H1 (cell line): ENCODE measurements around the gene CORO7. TPM values are rescaled to one million over a fixed set of nuclear protein-coding genes. Genes with fewer than 3 reads are reported as not detected.

Experiments used
- CTCF ChIA-PET: fragments of 300-600 bp; sonication (Branson Sonifier 250); formaldehyde crosslinking; loops from one replicate; lab custom pipeline; 2021; ENCODE audit not compliant: partially characterized antibody; lab: Charles Lee
- POLR2A ChIA-PET: fragments of 300-600 bp; sonication (Branson Sonifier 250); formaldehyde crosslinking; loops from one replicate; lab custom pipeline; 2021; ENCODE audit warnings: inconsistent platforms; ENCODE audit not compliant: partially characterized antibody; lab: Charles Lee
- DNase-seq, 2 experiments: peaks; one replicate each; pipeline versions ENCODE4 v3.0.0 to v3.0.0-alpha.2; 2010 to 2022; ENCODE audit warnings: low spot score in 2 of 2, low read depth in 1 of 2, mixed read lengths in 1 of 2
- FAIRE-seq: peaks from 2 replicates; lab custom pipeline; 2011; peaks lifted over from hg19 to GRCh38; lab: Jason Lieb, UNC
- H2AFZ ChIP-seq: 2 replicates; pipeline ENCODE4 v1.8.1; 2012; ENCODE audit warnings: low read length, inconsistent platforms
- H2AK5ac ChIP-seq: 2 replicates; pipeline ENCODE4 v1.6.1; 2013; ENCODE audit warnings: low read depth, low read length
- H2BK120ac ChIP-seq: replicated peaks from 2 replicates; pipeline ENCODE3; 2013; ENCODE audit warnings: low read depth, low read length, inconsistent platforms
- H2BK12ac ChIP-seq: 2 replicates; pipeline ENCODE4 v1.6.1; 2013; ENCODE audit warnings: low read depth, low read length
- H2BK15ac ChIP-seq: 2 replicates; pipeline ENCODE4 v1.6.1; 2013; ENCODE audit warnings: low read length
- H2BK20ac ChIP-seq: 2 replicates; pipeline ENCODE4 v1.6.1; 2013; ENCODE audit warnings: low read length
- H2BK5ac ChIP-seq: 2 replicates; pipeline ENCODE4 v1.6.1; 2013; ENCODE audit warnings: low read depth, low read length
- H3K14ac ChIP-seq: 2 replicates; pipeline ENCODE4 v1.6.1; 2013; ENCODE audit warnings: inconsistent platforms; ENCODE audit not compliant: insufficient read length
- H3K18ac ChIP-seq: 2 replicates; pipeline ENCODE4 v1.6.1; 2013; ENCODE audit warnings: low read length; ENCODE audit errors: extremely low read depth
- H3K23ac ChIP-seq: 2 replicates; pipeline ENCODE4 v1.6.1; 2013; ENCODE audit warnings: inconsistent platforms; ENCODE audit not compliant: insufficient read length
- H3K23me2 ChIP-seq: 2 replicates; pipeline ENCODE4 v1.6.1; 2013; ENCODE audit warnings: low read depth, low read length
- H3K27ac ChIP-seq: 2 replicates; pipeline ENCODE4 v1.6.1; 2011; ENCODE audit warnings: low read depth, low read length, inconsistent platforms
- H3K27me3 ChIP-seq, 4 experiments: replicated peaks in 1 of 4; 1 replicate in 1 of 4; 2 replicates in 3 of 4; pipeline versions ENCODE4 v1.6.1 to v1.8.1; 2011 to 2013; ENCODE audit warnings: low read length in 3 of 4, mild to moderate bottlenecking in 3 of 4, inconsistent platforms in 2 of 4, mixed read lengths in 2 of 4, moderate library complexity in 1 of 4; ENCODE audit not compliant: control insufficient read depth in 3 of 4, insufficient read depth in 3 of 4; ENCODE audit errors: extremely low read depth in 1 of 4
- H3K36me3 ChIP-seq, 4 experiments: 2 replicates each; pipeline versions ENCODE4 v1.6.1 to v1.8.1; 2011 to 2013; ENCODE audit warnings: mild to moderate bottlenecking in 4 of 4, low read length in 3 of 4, moderate library complexity in 2 of 4, control low read depth in 1 of 4, inconsistent platforms in 1 of 4; ENCODE audit not compliant: insufficient read depth in 4 of 4, control insufficient read depth in 2 of 4
- H3K4ac ChIP-seq: replicated peaks from 2 replicates; pipeline ENCODE3; 2013; ENCODE audit warnings: low read length, low read depth, mixed read lengths, inconsistent platforms; ENCODE audit not compliant: insufficient read length
- H3K4me1 ChIP-seq, 4 experiments: replicated peaks in 1 of 4; 1 replicate in 1 of 4; 2 replicates in 3 of 4; pipeline versions ENCODE4 v1.6.1 to v1.8.1; 2011 to 2013; ENCODE audit warnings: low read length in 3 of 4, inconsistent platforms in 2 of 4, mixed read lengths in 1 of 4; ENCODE audit not compliant: insufficient read depth in 4 of 4, control insufficient read depth in 3 of 4
- H3K4me2 ChIP-seq, 2 experiments: 2 replicates each; pipeline versions ENCODE4 v1.6.1 to v1.8.1; 2011 to 2013; ENCODE audit warnings: low read depth in 2 of 2, low read length in 2 of 2, control low read depth in 1 of 2, inconsistent platforms in 1 of 2, mild to moderate bottlenecking in 1 of 2; ENCODE audit not compliant: insufficient read depth in 1 of 2
- H3K4me3 ChIP-seq, 4 experiments: fragments of 200-600, 300-600 bp in 1 of 4; sonication (generic), shearing (Covaris generic), sonication (Bioruptor Twin) in 1 of 4; 2 replicates each; pipeline versions ENCODE4 v1.5.1 to v1.8.1; 2011 to 2016; ENCODE audit warnings: low read length in 4 of 4, low read depth in 3 of 4, control low read depth in 2 of 4, inconsistent platforms in 2 of 4, mild to moderate bottlenecking in 2 of 4, mixed read lengths in 1 of 4, moderate library complexity in 1 of 4; ENCODE audit not compliant: insufficient read depth in 2 of 4; ENCODE audit errors: extremely low read depth in 1 of 4
- H3K56ac ChIP-seq: replicated peaks from 2 replicates; pipeline ENCODE3; 2013; ENCODE audit warnings: low read depth, mild to moderate bottlenecking, mixed read lengths, low read length, inconsistent platforms; ENCODE audit not compliant: insufficient read length
- H3K79me1 ChIP-seq: 2 replicates; pipeline ENCODE4 v1.6.1; 2013; ENCODE audit warnings: low read depth, low read length, control low read depth
- H3K79me2 ChIP-seq, 2 experiments: 2 replicates each; pipeline versions ENCODE4 v1.6.1 to v1.8.1; 2012 to 2013; ENCODE audit warnings: low read length in 2 of 2, mild to moderate bottlenecking in 2 of 2, inconsistent platforms in 1 of 2; ENCODE audit not compliant: insufficient read depth in 2 of 2, control insufficient read depth in 1 of 2
- H3K9ac ChIP-seq, 4 experiments: replicated peaks in 1 of 4; 1 replicate in 1 of 4; 2 replicates in 3 of 4; pipeline versions ENCODE4 v1.6.1 to v1.8.1; 2011 to 2013; ENCODE audit warnings: low read depth in 3 of 4, low read length in 3 of 4, control low read depth in 2 of 4, mild to moderate bottlenecking in 2 of 4, moderate library complexity in 2 of 4, inconsistent platforms in 1 of 4; ENCODE audit errors: extremely low read depth in 1 of 4
- H3K9me3 ChIP-seq, 2 experiments: 2 replicates each; pipeline versions ENCODE4 v1.6.1 to v1.8.1; 2012 to 2013; ENCODE audit warnings: mild to moderate bottlenecking in 2 of 2, moderate library complexity in 2 of 2, control low read depth in 1 of 2, inconsistent platforms in 1 of 2, low read depth in 1 of 2, low read length in 1 of 2, mixed read lengths in 1 of 2; ENCODE audit not compliant: insufficient read depth in 2 of 2
- H4K20me1 ChIP-seq, 2 experiments: replicated peaks in 1 of 2; 2 replicates each; pipeline versions ENCODE3 to v1.8.1; 2011 to 2013; ENCODE audit warnings: inconsistent platforms in 2 of 2, low read length in 2 of 2, mild to moderate bottlenecking in 1 of 2; ENCODE audit not compliant: insufficient read depth in 2 of 2, control insufficient read depth in 1 of 2
- H4K5ac ChIP-seq: 2 replicates; pipeline ENCODE4 v1.6.1; 2013; ENCODE audit warnings: low read length, low read depth, mixed read lengths, inconsistent platforms; ENCODE audit not compliant: insufficient read length
- H4K8ac ChIP-seq: 2 replicates; pipeline ENCODE4 v1.8.0; 2013; ENCODE audit warnings: mild to moderate bottlenecking, moderate library complexity, low read length, inconsistent platforms; ENCODE audit not compliant: insufficient read depth; ENCODE audit errors: extremely low read depth
- H4K91ac ChIP-seq: replicated peaks from 2 replicates; pipeline ENCODE3; 2013; ENCODE audit warnings: low read length, mixed read lengths, inconsistent platforms; ENCODE audit not compliant: insufficient read length
- CHD1 ChIP-seq: IDR thresholded peaks from 2 replicates; pipeline ENCODE4 v1.6.1; 2012; ENCODE audit warnings: low read depth, low read length, improper control_type of control experiment
- WGBS, 2 experiments: shearing (Covaris generic) in 1 of 2; methylation state at CpG; one replicate each; pipeline versions ENCODE4 v1.1.6 to v1.1.7; 2013 to 2015; ENCODE audit warnings: low lambda C conversion rate in 2 of 2, mixed read lengths in 2 of 2, inconsistent platforms in 1 of 2, low coverage in 1 of 2, missing lambda C conversion rate in 1 of 2; ENCODE audit not compliant: insufficient replicate concordance in 2 of 2, insufficient coverage in 1 of 2, insufficient read length in 1 of 2; ENCODE audit errors: extremely low coverage in 1 of 2, missing lambda C conversion rate in 1 of 2; 5-methylcytosine and 5-hydroxymethylcytosine counted together
- polyA plus RNA-seq, 7 experiments: library from polyadenylated mRNA; depleted of rRNA in 3 of 7; stranded (reverse) in 5 of 7; unstranded in 2 of 7; fragments of >200 nt in 5 of 7; fragments of 200-250 nt in 2 of 7; gene quantifications; 1 replicate in 5 of 7; 2 replicates in 1 of 7; 4 replicates in 1 of 7; pipeline versions ENCODE4 v1.2.1 to v1.2.3, GENCODE V29; 2011 to 2013; ENCODE audit warnings: missing spikeins in 2 of 7, mixed read lengths in 2 of 7
- total RNA-seq: library from RNA; stranded (reverse); fragmentation: NEBNext Ultra II Directional; extraction: Animal tissue kit (Norgen Biotek cat#: 25700); gene quantifications from 2 replicates; pipeline ENCODE4 v1.2.1, GENCODE V29; 2021

Gene CORO7
- total and polyA plus RNA-seq, 2 of the 8 experiments (the other 6 are each of a cell fraction or from before 2014, with no cell fraction given) = 25.2 to 29.8 TPM

DNA sequence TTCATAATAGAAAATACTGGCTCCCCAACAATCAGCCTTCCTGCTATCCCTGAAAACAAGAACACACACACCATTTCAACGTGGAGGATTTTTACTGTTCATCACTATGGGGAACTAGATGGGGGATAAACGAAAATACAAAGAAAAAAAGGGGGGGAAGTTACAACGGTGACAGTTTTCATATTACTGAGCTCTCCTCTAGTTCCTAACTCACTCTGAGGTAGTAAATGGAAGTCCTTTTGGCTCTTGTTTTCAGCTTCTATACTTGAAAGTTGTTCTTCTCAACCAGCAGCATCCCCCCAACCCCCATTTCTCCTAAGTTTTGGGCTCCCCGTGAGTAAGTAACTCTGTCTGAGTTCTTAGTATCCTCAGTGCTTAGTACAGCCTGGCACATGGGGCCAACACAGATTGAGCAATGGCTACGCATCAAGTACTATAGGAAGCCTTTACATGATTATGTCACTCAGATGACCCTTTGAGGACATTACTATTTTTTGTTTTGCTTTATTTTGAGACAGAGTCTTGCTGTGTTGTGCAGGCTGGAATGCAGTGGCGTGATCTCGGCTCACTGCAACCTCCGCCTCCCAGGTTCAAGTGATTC, 4.2 kb upstream of the CORO7 start:
- H3K56ac ChIP-seq = no peak overlapping the region
- no peak overlapping the region for H4K91ac ChIP-seq
- no peak overlapping the region for H2BK120ac ChIP-seq
- ChIA-PET POLR2A (interaction anchor here (1.3 to 1.4 kb wide), 2 partner anchors 16 to 31 kb away, joined by 3 read pairs; no protein-coding TSS in a partner anchor), CTCF (interaction anchor here (0.7 to 12.0 kb wide), 5 partner anchors 11 to 88 kb away, joined by 3 to 134 read pairs (median 3); partner anchors contain the start of gene HMOX2)
- no peak overlapping the region for H4K5ac ChIP-seq
- peaks cover 0 to 5% (median under 1%) of the 10 kb centered on the region in 4 experiments; a peak in 4 of 7 replicates for H3K4me1 ChIP-seq
- FAIRE-seq (no peak), DNase-seq (no peak)
- H2AK5ac ChIP-seq = no peak overlapping the region
- no peaks in the 10 kb centered on the region for H3K36me3 ChIP-seq
- H3K14ac ChIP-seq = no peak overlapping the region
- H3K4me2 ChIP-seq = no peak overlapping the region
- H2BK20ac ChIP-seq = no peak overlapping the region
- no peak for TF ChIP-seq CHD1
- H3K27ac ChIP-seq = no peak overlapping the region
- H3K4me3 ChIP-seq = no peak overlapping the region
- H3K23ac ChIP-seq = no peak overlapping the region
- no peak overlapping the region for H2BK15ac ChIP-seq
- no peaks in the 10 kb centered on the region for H3K79me1 ChIP-seq
- no peaks in the 10 kb centered on the region for H3K9me3 ChIP-seq
- H3K79me2 ChIP-seq = no peaks in the 10 kb centered on the region
- 89% methylated on average over 8 of the region's 8 CpGs; no CpG with 5 or more reads in 1 of the 2 experiments for WGBS, 2 experiments
- no peak overlapping the region for H2BK12ac ChIP-seq
- no peak overlapping the region for H3K18ac ChIP-seq
- no peaks in the 10 kb centered on the region for H4K20me1 ChIP-seq
- no peak overlapping the region for H3K9ac ChIP-seq
- no peak overlapping the region for H2AFZ ChIP-seq
- H2BK5ac ChIP-seq = no peak overlapping the region
- no peak overlapping the region for H4K8ac ChIP-seq
- H3K27me3 ChIP-seq = no peaks in the 10 kb centered on the region; a peak in 2 of 7 replicates
- peaks cover 12% of the 10 kb centered on the region for H3K23me2 ChIP-seq
- H3K4ac ChIP-seq = no peak overlapping the region
